Brain pericyte (primary cell): ENCODE results near the gene KBTBD13.
"Not testable (repeated sequence)": the region's sequence is repeated elsewhere in the genome, so short reads cannot be mapped to it uniquely, and the experiment has no call there.

Experiments used
- DNase-seq: peaks from one replicate; pipeline ENCODE4 v3.0.0-alpha.2; 2012; ENCODE audit warnings: low read depth, low spot score

Gene KBTBD13

DNA sequence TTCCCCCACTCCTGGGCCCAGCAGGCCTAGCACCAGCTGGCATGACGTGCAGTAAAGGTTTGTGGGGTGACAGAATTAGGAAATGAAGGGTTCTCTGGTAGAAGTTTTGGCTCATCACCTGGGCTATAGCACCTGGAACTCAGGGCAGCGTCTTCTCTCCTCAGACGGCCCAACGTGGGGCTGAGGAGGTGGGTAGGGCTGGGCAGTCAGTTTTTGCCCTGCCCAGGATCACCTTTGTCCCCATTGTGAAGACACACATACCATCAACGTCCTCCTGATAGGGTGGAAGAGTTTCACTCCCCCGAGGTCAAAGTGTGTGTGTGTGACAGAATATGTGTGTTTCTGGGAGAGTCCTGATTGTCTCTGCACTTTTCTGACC is 12.1 kb downstream of the KBTBD13 start:
- no peak for DNase-seq

DNA sequence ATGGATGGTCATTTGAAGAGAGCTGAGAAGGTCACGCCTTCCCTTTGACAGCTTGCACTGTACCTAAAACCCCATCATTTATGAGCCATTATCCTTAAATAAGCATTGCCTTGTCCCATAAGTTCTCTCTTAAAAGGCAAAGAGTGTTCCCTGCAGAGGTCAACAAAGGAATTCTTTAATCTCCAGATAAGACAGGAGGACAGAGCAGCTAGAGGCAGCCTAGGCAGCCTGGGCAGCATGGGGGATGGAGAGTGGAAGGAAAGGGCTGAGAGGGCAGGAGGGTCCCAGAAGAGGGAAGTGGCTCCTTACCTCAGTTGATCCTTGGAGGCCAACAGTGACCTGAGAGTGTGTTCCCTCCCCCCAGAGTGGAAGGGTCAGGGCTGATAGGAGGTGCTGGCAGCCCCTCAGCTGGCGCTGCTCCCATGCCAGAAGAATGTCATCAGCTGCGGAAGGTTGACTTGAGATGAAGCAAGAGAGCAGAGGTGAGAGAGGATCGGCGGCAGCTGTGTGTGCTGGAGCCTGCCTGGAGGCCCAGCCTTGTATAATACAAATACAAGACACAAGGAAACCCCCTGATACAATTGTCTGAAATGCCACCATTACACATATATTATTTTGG is 12.8 kb downstream of the KBTBD13 start:
- no peak for DNase-seq

DNA sequence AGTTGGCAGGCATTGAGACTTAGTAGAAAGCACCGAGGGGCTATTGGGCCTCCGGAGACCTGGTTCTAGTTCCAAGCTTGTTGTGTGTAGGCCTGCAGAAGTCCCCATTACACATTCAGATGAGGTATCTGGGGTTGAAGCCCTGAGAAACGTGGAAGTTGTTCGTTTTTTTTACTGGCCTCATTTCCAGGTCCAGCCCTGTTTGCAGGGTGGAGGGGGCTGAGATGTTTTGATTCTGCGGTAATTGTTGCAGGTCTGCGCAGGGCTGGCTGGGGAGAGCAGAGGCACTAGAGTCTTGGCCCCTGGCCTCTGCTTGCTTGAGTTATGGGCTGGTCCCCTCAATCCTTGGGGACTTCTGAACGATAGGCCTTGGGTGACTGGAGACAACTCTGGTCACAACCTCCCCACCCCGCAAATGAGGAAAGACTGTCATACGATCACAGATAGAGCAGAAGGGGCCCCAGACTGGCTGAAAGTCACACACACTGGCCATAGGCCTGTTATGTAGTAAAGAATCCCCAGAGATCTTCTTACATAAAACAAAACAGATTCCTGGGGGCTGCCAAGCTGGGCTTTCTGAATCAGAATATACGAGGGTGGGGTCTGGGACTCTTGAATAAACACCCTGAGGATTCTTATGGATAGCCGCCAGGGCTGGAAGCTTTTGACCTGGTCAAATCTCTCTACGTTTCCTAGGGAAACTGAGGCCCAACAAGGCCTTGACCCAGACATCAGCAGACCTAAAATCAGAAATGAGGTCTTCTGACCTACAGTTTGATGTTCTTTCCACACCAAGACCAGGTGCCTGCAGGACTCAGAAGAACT is 15.6 kb downstream of the KBTBD13 start:
- no peak for DNase-seq

DNA sequence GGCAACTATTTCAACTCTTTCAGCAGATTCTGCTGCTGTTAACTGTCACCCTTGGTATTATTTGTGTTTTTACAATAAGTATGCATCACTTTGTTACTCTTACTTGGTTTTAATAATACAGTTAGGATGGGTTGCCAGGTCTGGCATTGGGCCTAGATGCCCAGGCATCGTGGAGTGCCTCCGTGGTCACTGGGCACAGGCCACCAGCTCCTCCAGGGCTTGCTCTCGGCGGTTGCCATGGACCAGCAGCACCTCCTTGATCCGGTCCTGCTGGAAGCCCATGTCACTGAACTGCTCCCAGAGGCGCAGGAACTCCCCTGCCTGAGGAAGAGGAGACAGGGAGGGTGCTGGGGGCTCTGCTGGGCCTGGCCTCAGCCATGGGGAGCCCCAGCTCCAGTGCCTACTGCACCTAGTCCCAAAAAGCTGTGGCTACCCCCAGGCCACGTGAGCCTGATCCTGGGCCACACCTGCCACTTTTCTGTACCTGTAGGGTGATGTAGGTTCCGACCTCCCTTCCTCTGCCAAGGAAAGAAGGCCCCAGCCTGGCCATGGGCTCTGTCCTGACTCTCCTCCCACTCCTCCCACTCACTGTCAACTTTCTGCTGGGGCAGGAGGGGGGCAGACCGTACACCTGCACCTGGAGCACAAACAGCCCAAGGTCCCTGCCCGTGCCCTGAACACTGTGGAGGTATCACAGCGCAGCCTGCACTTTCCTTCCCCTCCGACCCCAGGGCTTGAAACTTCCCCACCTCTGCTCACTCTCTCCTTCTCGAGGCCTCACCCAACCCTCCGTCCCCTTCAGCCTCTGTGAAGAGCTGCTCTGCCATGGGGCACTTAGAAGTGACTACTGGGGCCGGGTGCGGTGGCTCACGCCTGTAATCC is 16.6 kb downstream of the KBTBD13 start:
- DNase-seq, result no peak

DNA sequence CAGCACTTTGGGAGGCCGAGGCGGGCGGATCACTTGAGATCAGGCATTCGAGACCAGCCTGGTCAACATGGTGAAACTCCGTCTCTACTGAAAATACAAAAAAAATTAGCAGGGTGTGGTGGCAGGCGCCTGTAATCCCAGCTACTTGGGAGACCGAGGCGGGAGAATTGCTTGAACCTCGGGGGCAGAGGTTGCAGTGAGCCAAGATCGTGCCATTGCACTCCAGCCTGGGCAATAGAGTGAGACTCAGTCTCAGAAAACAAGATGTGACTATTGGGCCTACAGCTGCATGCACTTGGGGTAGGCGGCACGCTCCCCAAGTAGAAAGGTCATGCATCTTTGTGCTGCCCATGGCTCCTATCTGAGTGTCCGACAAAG is 17.2 kb downstream of the KBTBD13 start:
- not testable (repeated sequence) for DNase-seq

DNA sequence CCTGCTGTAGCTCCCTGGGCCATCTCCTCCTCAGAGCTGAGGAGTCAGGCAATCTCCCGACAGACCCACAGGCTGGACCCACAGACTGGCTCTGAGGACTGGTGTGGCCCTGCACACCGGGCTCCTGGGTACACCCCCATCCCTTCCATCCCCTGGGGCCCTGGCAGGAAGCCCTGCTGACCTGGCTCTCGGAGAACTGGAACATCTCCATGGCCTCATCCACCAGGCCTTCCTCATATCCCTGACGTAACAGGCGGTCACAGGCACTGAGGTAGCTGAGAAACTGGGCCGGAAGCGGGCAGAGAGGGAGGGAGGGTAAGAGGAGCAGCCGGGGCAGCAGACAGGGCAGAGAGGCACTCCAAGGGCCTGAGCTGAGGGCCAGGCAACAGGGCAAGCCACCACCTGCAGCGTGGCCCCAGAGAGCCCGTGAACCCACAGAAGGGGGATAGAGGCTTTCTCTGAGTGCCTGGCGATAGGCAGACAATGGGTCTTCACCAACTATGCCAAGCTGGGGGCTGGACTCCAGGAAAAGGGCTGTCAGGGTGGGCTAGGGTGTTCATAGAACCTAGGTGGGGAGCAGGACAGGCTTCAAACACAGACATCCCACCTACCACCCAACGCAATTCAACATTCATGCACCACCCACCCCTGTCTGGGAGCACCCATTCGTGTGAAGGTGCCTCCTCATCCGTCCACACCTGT is 17.9 kb downstream of the KBTBD13 start:
- no peak for DNase-seq

DNA sequence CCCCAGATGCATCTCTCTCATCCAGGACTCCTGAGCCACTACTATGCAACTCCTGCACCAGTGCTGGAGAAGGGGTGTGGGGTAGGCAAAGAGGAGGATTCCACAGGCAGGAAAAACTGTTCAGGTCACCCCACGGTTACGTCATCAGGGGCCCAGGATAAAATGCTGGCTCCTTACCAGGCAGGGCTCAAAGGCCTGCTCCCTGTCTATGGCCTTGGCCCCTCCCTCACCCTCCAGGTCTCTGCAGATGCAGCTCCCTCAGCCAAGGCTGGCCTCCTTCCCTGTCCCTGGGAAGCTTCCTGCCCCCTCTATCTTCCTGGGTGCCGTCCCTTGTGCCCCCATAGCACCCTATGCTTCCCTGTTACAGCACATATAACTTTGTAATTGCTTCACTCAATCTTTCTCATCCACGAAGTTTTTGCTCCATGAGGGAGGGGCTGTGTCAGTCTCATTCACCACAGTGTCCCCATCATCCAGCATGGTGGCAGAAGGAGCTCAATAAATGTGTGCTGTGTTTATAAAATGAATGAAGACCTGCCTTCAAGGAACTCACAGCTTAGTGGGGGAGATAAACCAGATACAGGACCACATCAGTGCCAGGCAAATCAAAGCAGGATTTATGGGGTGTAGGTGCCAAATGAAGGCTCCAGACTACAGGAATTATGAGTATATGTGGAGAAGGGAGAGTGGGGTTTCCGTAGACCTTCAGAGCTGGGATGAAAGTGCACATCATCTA is 18.6 kb downstream of the KBTBD13 start:
- no peak for DNase-seq

DNA sequence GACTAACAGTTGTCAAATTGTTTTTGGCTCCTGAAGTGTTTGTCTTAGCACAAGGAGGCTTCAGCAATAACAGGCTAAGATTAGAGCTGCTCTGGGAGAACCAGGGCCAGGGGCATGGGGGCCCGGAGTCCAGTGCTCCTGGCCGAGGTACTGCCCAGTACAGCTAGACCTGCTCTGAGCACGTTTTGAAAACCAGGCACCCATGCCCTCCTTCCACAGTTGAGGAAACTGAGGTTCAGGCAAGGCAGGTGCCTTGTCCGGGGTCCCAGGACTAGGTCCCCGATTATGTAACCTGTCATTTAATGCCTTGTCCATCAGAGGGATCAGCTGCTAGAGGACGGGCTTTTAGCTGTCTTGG is 19.2 kb downstream of the KBTBD13 start:
- DNase-seq, result no peak

DNA sequence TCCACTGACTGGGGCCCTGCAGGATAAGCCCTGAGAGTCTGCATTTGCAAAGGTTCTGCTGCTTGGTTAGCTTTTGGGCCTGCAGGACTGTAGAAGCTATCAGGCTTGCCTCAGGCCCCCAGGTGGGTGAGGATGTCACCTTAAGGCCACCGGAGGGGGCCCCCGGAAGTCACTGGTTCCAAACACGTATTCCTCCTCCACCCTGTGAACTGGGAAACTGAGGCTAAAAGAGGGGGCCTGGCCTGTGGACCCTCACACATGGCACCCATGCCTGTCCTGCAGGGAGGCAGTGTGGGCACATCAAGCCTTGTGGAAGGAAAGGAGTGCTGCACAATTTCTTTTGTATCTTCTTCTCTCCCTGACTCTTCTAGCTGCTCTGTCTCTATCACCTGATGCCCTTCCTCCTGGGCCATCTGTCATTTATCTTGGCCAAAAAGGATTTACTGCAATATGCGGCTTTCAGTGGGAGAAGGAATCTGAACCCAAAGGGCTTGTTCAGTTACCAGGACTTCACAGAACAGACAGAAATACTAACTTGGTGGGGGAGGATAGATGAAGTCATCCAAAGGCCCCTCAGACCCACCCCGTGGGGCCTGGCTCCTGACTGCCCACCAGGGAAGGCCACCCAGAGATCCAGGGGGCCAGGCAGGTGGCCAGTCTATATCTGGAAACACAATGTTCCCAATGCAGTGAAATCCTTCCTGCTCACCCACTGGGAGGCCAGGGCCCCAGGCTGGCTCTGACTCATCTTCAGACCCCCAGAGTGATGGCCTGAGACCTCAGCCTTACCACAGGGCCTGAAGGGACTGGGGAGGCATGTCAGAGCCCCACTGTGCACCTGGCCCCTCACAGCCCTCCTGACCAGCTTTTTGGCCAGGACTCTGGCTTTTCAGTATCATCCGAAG is 20.2 kb downstream of the KBTBD13 start:
- DNase-seq, result no peak

DNA sequence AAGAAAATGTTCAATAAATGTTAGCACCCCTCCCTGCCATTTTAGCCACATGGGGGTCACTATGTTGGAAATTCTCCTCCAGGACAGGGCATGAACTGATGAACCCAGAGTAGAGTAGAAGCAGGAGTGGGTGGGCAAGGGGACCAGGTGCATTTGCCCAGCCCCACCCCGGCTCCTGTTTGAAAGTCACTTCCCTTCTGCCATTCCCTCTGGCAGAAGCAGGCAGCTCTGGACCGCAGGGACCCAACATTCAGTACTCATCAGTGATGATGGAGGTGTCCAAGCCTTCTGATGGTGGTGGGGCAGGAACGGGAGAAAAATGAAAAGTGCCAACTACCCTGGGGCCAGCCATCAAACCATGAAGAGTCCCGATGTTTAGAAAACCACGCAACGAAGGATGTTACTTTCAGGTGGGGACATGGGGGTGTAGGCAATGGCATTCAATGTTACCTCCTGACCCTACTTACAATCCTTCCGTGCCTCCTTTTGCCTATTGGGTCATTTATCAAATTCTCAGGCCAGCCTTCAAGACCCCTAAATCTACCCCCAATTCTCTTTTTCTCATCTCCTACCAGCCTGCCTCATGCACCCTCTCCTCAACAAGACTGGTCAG is 21.2 kb downstream of the KBTBD13 start:
- DNase-seq, result no peak

DNA sequence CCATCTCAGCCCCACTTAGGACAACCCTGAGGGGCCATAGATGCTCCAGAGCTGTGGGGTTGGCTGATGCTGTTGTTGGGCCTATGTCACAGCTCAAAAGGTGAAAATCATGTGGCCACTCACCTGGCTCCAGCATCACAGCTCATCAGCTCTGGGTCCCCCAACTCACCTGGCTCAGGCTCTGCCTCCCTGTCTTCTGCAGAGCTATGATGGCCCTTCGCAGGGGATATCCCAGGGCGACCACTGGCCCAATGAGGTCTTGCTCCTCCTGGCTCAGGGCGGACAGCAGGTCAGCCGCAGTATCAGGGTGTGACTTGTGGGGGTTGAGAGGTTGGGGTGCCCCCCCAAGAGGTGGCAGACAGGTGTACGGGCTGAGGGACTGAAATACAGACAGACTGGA is 22.8 kb downstream of the KBTBD13 start:
- no peak for DNase-seq

DNA sequence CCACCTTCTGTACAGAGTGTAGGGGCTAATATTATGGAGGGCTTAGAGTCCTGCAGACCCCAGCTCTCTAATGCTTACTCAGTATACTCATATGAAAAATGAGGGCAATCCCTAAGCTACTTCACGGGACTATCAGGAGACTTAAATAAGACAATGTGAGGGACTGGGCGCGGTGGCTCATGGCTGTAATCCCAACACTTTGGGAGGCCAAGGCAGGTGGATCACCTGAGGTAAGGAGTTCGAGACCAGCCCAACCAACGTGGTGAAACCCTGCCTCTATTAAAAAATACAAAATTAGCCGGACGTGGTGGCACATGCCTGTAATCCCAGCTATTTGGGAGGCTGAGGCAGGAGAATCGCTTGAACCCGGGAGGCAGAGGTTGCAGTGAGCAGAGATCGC is 23.3 kb downstream of the KBTBD13 start:
- not testable (repeated sequence) for DNase-seq

DNA sequence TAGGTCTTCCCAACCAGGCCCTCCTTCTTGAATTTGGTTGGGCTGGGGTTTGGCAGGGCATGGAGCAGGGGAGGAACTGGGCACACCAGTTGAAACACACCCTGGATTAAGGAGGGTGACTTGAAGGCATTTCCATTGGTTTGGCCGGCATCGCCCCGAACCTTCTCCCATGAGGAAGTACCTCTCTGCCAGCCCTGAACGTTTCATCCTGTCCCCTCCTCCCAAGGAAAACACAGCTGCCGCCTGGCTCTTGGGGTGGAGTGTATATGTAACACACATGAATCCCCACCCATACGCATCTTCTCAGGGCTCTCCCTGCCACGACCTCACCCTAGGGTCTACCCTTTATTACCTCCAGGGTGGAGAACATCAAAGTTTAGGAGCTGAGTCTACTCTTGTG is 23.9 kb downstream of the KBTBD13 start:
- no peak for DNase-seq

DNA sequence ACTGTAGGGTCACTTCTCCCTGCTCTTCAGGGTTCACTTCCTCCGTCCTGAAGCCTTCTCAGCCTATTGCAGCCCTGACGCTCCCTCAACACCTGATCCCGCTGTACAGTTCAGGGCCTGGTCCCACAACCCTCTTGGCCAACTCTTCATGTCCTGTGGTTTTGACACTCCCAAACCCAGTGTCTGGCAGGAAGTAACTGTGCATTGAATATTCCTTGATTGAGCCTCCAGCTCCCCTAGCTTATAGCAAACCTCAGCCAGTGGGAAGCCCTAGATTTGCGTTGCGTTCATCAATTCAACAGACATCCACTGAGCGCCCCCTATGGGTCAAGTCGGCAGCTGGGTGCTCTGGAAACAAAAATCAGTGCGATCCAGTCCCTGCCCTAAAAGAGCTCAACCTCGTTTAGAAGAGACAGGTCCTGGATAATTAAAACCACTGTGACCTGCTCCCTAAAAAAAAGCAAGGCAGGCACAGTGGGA is 24.9 kb downstream of the KBTBD13 start:
- no peak for DNase-seq

DNA sequence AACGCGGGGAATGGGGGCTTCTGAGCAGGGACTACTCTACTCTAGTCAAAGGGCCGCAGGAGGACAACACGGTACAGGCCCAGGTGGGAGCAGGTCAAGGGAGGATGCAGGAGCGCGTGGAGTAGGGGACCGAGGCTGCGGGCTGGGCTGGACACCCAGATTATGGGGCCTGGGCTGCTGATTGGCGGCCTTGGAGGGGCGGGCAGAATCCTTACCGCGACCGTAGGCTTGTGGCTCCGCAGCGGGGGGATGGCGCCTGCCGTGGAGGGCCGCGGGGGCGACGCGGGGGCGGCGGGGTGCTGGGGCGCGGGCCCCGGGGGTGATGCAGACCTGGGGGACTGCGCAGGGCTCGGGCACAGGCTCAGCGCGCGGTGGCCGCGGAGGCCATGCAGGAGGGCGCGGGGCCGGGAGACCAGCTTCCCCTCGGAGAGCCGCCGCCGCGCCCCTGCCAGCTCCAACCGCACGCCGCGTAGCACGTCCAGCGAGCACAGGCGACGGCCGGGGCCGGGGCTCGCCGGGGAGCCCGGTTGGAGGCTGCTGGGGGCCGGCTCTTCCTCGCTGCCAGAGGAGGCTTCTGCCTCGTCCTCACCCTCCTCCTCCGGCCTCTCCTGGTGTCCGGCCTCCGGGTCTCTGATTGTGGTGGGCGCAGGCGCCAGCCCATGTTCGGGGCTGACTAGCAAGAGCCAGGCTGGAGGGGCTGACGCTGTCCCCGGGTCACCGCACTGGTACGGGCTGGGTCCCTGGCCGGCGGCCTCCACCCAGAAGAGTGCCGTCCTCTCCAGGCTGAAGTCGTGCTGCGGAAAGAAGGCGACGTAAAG is 25.6 kb downstream of the KBTBD13 start:
- no peak for DNase-seq

DNA sequence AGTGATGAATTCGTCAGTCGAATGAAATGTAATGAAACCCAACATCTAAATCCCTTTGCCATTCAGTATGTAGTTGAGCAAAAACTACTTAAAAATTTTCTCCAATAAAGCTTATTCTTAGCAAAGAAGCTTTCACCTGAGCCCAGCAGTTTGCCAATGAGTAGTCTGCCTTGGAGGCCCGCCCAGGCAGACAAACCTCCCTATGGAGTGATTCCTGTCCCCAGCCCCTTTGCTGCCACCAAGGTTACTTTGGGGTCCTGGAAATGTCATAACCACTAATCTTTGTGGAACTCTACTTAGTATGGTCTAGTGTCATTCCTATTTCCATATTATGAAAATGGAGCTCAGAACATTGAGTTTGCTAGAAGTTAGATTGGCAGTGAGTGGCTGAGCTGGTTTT is 26.4 kb downstream of the KBTBD13 start:
- no peak for DNase-seq

DNA sequence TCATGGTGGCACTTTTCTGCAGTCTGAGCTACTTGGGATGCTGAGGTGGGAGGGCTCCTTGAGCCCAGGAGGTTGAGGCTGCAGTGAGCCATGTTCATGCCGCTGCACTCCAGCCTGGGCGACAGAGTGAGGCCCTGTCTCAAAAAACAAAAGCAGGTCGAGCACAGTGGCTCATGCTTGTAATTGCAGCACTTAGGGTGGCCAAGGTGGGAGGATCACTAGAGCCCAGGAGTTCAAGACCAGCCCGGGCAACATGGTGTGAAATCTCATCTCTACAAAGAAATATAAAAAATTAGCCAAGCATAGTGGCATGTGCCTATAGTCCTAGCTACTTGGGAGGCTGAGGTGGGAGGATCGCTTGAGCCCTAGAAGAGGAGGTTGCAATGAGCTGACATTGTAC is 28.5 kb downstream of the KBTBD13 start:
- no peak for DNase-seq

DNA sequence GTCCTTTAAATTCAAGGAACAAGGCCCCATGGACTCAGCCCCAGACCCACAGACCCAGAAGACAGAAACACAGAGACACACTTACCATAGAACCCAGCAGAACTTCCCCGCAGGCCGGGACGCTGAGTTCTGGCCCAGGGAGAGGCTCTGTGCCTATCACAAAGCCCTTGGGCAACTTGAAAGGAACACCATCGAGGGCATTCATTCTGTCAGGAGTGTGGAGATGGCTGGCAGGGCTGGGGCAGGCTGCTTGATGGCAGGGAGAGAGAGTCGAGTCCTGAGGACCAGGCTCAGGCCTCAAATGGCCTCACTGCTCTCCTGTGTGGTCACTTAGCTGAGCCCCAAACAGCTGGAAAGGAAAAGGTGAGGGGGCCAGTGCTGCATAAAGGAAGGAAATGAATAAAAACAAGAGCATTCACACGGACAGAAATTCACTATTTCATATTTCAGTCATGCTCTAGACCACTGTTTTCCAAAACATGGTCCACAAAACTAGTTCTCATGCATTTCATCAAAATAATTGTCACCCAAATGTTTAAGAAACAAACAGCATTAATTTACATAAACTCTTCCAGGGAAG is 29.6 kb downstream of the KBTBD13 start:
- DNase-seq, result no peak
